ENCODE measurements around the gene HS2ST1.

The HS2ST1 gene

DNA sequence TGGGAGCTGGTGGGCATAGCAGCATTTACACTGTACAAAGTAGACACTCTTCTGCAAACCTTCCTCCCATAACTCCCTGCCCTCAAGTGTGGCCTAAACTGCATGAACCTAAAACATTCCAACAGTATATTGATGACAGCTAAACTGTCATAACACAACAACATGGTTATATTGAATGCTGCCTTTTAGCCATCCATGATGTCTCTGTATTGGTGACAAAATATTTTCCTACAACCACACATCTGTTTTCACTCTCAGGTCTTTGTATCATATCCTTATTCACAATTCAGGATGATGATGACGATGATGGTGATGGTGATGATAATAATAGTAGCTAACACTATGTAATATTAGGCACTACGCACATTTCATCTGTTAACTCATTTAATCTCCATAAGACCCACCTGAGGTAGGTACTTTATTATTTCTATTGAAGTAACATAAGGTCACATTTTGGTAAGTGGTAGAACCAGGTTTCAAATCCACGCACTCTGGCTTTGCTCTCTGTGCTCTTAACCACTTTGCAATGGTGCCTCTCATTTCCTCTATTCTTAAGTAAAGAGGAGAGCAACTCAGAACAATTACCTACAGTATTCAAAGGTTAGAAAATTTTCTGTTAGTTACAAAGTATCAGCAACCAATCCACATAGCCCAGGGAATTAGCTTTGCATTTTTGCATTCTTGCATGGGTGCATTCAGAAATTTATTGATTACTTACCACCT lies 229.1 kb downstream of the HS2ST1 start:
- H3K4me1 ChIP-seq: peaks cover 0 to 17% (median 4%) of the 10 kb centered on the region in 10 experiments; a peak in 11 of 20 replicates

DNA sequence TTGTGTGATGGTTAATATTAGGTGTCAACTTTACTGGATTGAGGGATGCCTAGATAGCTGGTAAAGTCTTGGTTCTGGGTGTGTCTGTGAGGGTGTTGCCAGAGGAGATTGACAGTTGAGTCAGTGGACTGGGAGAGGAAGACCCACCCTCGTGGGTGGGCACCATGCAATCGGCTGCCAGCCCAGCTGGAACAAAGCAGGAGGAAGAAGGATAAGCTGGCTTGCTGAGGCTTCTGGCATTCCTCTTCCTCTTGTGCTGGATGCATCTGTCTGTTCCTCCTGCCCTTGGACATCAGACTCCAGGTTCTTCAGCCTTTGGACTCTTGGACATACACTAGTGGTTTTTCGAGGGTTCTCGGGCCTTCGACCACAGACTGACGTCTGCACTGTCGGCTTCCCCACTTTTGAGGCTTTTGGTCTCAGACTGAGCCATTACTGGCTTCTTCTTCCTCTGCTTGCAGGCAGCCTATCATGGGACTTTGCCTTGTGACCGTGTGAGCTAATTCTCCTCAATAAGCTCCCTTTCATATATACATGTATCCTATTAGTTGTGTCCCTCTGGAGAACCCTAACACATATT lies 230.0 kb downstream of the HS2ST1 start:
- no peak overlapping the region for H3K9ac ChIP-seq
- no peak overlapping the region for H3K4me3 ChIP-seq
- H3K4me2 ChIP-seq: no peak overlapping the region
- no peak overlapping the region for H3K27ac ChIP-seq
- no peaks in the 10 kb centered on the region; a peak in 1 of 22 replicates for H3K9me3 ChIP-seq (replicated peaks in 1 of 11)
- H3K27me3 ChIP-seq: no peaks in the 10 kb centered on the region
- H3K36me3 ChIP-seq: no peaks in the 10 kb centered on the region
- no peak for TF ChIP-seq Cebpa-rat (IDR thresholded peaks at IDR 0.05)
- peaks cover 0 to 26% (median 13%) of the 10 kb centered on the region in 10 experiments; a peak in 14 of 20 replicates for H3K4me1 ChIP-seq
- H4K20me1 ChIP-seq: no peaks in the 10 kb centered on the region

More for the DNA sequence above, 229.1 kb downstream of the HS2ST1 start:
- Histone ChIP-seq H3K4me2 (no peak overlapping the region), H4K20me1 (no peaks in the 10 kb centered on the region), H3K27me3 (no peaks in the 10 kb centered on the region), H3K9me3 (replicated peaks in 1 of 11) (no peaks in the 10 kb centered on the region; a peak in 1 of 22 replicates), H3K36me3 (no peaks in the 10 kb centered on the region), H3K4me3 (no peak overlapping the region), H3K9ac (no peak overlapping the region), H3K27ac (no peak overlapping the region)
- TF ChIP-seq Cebpa-rat (IDR thresholded peaks at IDR 0.05): no peak

DNA sequence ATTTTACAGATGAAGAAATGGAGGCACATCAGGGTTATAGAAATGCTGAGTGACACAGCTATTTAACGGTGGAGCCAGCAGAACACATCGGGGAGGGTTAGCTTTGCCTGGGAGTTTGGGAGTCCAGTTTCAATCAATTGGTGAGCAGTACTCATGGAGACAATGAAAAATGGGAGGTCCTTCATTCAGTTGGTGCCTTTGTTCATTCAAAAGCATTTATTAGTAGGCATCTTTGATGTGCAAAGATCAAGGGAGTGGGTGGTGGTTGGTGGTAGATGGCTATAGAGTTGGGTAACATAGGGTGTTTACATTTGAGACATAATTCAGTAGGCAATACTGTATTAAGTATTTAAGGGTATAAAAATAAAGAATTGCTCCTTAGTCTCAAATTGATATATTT lies 230.5 kb downstream of the HS2ST1 start:
- Histone ChIP-seq H3K27ac (no peak overlapping the region), H3K36me3 (no peaks in the 10 kb centered on the region), H4K20me1 (no peaks in the 10 kb centered on the region)

DNA sequence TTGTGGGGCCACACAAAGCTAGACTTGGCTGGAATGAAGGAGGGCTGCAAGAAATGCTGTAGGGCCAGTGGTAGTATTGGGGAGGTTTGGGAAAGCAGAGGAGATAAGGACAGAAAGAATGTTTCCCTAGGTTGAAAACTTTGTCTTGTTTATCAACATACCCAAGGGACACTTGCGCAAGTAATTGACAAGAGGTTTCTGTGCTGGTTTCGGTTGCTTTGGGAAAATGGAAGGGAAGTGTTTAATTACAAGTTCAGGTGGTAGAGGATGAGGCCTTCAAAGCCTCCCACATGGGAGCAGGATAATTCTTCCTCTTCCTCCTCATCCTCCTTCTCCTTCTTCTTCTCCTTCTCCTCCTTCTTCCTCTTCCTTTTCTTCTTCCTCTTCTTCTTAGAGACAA lies 232.1 kb downstream of the HS2ST1 start:
- no peak for TF ChIP-seq Cebpa-rat (IDR thresholded peaks at IDR 0.05)
- no peak overlapping the region for H3K27ac ChIP-seq
- no peaks in the 10 kb centered on the region for H3K36me3 ChIP-seq
- H3K27me3 ChIP-seq: no peaks in the 10 kb centered on the region
- peaks cover 15 to 46% (median 34%) of the 10 kb centered on the region in 10 experiments for H3K4me1 ChIP-seq
- no peak overlapping the region for H3K4me3 ChIP-seq
- H3K4me2 ChIP-seq: peak overlapping the region in 3 of 11 experiments; percentile 0 to 48 (median 13); a peak in 3 of 22 replicates
- H3K9me3 ChIP-seq (replicated peaks in 1 of 11): no peaks in the 10 kb centered on the region; a peak in 1 of 22 replicates
- no peak overlapping the region for H3K9ac ChIP-seq
- no peaks in the 10 kb centered on the region for H4K20me1 ChIP-seq

More for the DNA sequence above, 230.5 kb downstream of the HS2ST1 start:
- Histone ChIP-seq H3K4me3 (no peak overlapping the region), H3K27me3 (no peaks in the 10 kb centered on the region), H3K4me1 (peaks cover 0 to 31% (median 19%) of the 10 kb centered on the region in 10 experiments; a peak in 14 of 20 replicates), H3K9me3 (replicated peaks in 1 of 11) (no peaks in the 10 kb centered on the region; a peak in 1 of 22 replicates), H3K4me2 (no peak overlapping the region), H3K9ac (no peak overlapping the region)
- no peak for TF ChIP-seq Cebpa-rat (IDR thresholded peaks at IDR 0.05)

DNA sequence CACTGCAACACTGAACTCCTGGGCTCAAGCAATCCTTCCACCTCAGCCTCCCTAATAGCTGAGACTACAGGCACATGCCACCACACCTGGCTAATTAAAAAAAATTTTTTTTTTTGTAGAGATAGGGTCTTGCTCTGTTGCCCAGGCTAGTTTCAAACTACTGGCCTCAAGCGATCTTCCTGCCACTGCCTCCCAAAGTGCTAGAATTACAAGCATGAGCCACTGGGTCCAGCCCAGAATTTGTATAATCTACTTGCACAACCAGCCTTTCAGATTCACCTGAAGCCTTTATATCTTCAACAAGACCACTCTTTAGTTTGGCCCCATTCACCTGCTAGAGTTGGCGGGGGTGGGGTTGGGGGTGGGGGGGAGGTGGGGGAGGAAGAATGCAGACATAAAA lies 232.6 kb downstream of the HS2ST1 start:
- TF ChIP-seq Cebpa-rat (IDR thresholded peaks at IDR 0.05): no peak
- Histone ChIP-seq H3K4me3 (no peak overlapping the region), H3K9me3 (replicated peaks in 1 of 11) (no peaks in the 10 kb centered on the region; a peak in 1 of 22 replicates), H3K27me3 (no peaks in the 10 kb centered on the region), H4K20me1 (no peaks in the 10 kb centered on the region), H3K36me3 (no peaks in the 10 kb centered on the region), H3K4me2 (peak overlapping the region in 2 of 11 experiments; percentile 0 to 48; a peak in 2 of 22 replicates), H3K4me1 (peaks cover 18 to 51% (median 36%) of the 10 kb centered on the region in 10 experiments), H3K27ac (no peak overlapping the region), H3K9ac (no peak overlapping the region)

DNA sequence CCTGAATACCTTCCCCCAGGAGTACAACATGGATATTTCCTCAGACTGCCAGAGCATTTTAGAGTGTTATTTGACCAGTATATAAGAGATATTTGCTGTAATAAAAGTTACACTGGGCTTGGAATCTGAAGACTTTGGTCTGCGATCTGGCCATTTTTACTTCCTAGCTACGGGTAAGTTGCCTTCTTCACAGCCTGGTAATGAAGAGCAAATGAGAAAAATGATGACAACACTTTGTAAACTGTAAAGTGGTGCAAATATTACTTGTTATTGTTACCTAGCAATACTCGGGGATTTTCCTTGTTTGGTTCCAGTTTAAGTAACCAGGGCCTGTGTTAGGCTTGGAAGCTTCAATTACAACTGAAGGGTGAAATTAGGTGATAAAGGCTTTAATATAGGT lies 233.4 kb downstream of the HS2ST1 start:
- Histone ChIP-seq H3K9ac (no peak overlapping the region), H3K36me3 (no peaks in the 10 kb centered on the region), H3K4me3 (no peak overlapping the region), H4K20me1 (no peaks in the 10 kb centered on the region), H3K4me1 (peaks cover 26 to 59% (median 45%) of the 10 kb centered on the region in 10 experiments), H3K27ac (no peak overlapping the region), H3K27me3 (no peaks in the 10 kb centered on the region; a peak in 1 of 22 replicates), H3K9me3 (replicated peaks in 1 of 11) (no peaks in the 10 kb centered on the region; a peak in 1 of 22 replicates), H3K4me2 (peak overlapping the region in 1 of 11 experiments; percentile 10; a peak in 1 of 22 replicates)
- TF ChIP-seq Cebpa-rat (IDR thresholded peaks at IDR 0.05): no peak

DNA sequence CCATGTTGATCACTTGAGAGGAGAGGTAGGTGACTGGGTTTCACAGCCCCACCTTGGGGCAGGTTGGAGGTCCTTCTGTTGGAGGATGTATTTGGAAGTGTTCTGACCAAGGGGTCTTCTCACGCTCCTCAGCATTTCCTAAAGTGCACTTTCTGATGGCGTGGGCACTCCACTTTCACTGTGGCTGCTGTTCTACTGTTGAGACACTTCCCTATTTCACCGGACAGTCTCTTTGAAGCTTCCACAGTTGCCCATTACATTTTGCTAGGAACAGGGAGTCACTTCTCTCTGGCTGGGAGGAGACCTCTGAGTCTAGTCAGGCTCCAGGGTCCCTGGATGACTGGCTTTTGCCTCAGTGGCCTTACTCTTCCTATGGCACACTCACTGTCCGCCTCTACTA lies 234.2 kb downstream of the HS2ST1 start:
- no peak for TF ChIP-seq Cebpa-rat (IDR thresholded peaks at IDR 0.05)
- Histone ChIP-seq H4K20me1 (no peaks in the 10 kb centered on the region), H3K27me3 (no peaks in the 10 kb centered on the region; a peak in 1 of 22 replicates), H3K36me3 (no peaks in the 10 kb centered on the region), H3K9ac (no peak overlapping the region), H3K9me3 (replicated peaks in 1 of 11) (no peaks in the 10 kb centered on the region; a peak in 1 of 22 replicates), H3K27ac (peak overlapping the region in 4 of 11 experiments; percentile 2 to 88 (median 55); a peak in 5 of 22 replicates), H3K4me3 (no peak overlapping the region), H3K4me2 (peak overlapping the region in 6 of 11 experiments; percentile 51 to 93 (median 82); a peak in 12 of 22 replicates), H3K4me1 (peaks cover 28 to 67% (median 52%) of the 10 kb centered on the region in 10 experiments)

DNA sequence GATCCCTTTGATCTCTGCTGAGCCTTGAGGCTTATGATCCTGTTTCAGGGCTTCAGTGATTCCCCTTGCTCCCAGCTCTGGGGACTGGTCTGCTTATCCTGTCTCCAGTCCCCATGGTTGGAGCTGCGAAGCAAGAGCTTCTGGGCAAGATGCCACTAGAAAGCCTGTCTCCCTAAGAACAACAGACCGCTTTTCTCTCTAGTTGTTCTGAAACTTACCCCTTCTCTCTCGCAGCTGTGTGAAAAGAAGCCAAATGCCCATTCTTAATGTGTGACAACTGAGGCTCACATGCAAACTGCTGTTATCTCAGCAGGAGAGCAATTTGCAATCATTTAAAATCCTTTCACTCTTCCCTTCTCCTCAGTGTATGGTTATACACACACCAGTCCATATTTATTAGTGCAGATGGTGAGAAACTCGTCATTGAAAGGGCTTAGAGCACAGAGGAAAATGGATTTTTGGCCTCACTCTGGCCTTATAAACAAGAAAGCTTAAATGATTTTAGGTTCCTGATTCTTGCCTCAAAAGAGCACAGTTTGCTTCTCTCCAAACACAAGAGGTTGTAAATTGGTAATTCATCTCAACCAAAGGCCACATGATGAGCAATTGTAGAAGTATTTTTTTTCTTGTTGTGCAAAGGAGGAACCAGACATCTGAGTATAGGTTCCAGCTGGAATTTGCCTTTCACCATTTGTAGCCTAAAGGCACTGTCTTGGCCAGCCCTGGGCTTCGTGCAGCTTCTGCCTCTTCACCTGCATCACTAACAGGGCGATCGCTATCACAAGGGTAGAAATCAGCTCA lies 235.0 kb downstream of the HS2ST1 start:
- no peak for TF ChIP-seq Cebpa-rat (IDR thresholded peaks at IDR 0.05)
- no peaks in the 10 kb centered on the region for H4K20me1 ChIP-seq
- H3K27ac ChIP-seq: peak overlapping the region in 5 of 11 experiments; percentile 2 to 88 (median 47); a peak in 7 of 22 replicates
- peak overlapping the region in 1 of 11 experiments; percentile 36; a peak in 1 of 22 replicates for H3K9ac ChIP-seq
- no peaks in the 10 kb centered on the region for H3K36me3 ChIP-seq
- H3K4me1 ChIP-seq: peaks cover 28 to 75% (median 57%) of the 10 kb centered on the region in 10 experiments
- H3K4me2 ChIP-seq: peak overlapping the region in 9 of 11 experiments; percentile 51 to 93 (median 83); a peak in 17 of 22 replicates
- H3K4me3 ChIP-seq: no peak overlapping the region
- H3K27me3 ChIP-seq: no peaks in the 10 kb centered on the region; a peak in 1 of 22 replicates
- no peaks in the 10 kb centered on the region; a peak in 1 of 22 replicates for H3K9me3 ChIP-seq (replicated peaks in 1 of 11)
